Stimulated activated naive CD8-positive, alpha-beta T cell treated with anti-CD3 and anti-CD28 coated beads, Interleukin-15, amount 100 ng/mL, for 72 hours (primary cell): Measurements from ENCODE around the gene PHLDA3.

ENCODE experiments used
- ATAC-seq: fragments of 150-1000 bp; cut with Tn5 transposase; 2 replicates; pipeline ENCODE4 v1.10.0; 2021; ENCODE audit warnings: mild to moderate bottlenecking, moderate library complexity
- DNase-seq, 2 donors: peaks; one replicate each; pipeline ENCODE4 v3.0.0; 2021 to 2022
- H3K27ac Mint-ChIP-seq, 2 donors: one replicate each; pipeline ENCODE4 v1.8.0; 2022; ENCODE audit warnings: mild to moderate bottlenecking in 2 of 2, mixed read lengths in 2 of 2, moderate library complexity in 2 of 2
- H3K27me3 Mint-ChIP-seq: one replicate; pipeline ENCODE4 v1.8.0; 2022; ENCODE audit warnings: mixed read lengths
- H3K4me1 Mint-ChIP-seq: one replicate; pipeline ENCODE4 v1.8.0; 2022; ENCODE audit warnings: mild to moderate bottlenecking, mixed read lengths
- H3K4me3 Mint-ChIP-seq, 2 donors: one replicate each; pipeline ENCODE4 v1.8.0; 2022; ENCODE audit warnings: mild to moderate bottlenecking in 2 of 2, mixed read lengths in 2 of 2, moderate library complexity in 1 of 2
- H3K9me3 Mint-ChIP-seq, 2 donors: one replicate each; pipeline ENCODE4 v1.8.0; 2022; ENCODE audit warnings: mixed read lengths in 2 of 2

Gene PHLDA3

GRCh38 chr1:201445310-201445709, 23.7 kb downstream of the PHLDA3 start:
- DNase-seq (no peak), ATAC-seq (no peak)
- H3K4me3 Mint-ChIP-seq, result no peak overlapping the region
- no peaks in the 10 kb centered on the region for H3K9me3 Mint-ChIP-seq
- H3K4me1 Mint-ChIP-seq, result peaks cover 12% of the 10 kb centered on the region
- H3K27ac Mint-ChIP-seq, result no peak overlapping the region
- peaks cover 35% of the 10 kb centered on the region for H3K27me3 Mint-ChIP-seq

DNA sequence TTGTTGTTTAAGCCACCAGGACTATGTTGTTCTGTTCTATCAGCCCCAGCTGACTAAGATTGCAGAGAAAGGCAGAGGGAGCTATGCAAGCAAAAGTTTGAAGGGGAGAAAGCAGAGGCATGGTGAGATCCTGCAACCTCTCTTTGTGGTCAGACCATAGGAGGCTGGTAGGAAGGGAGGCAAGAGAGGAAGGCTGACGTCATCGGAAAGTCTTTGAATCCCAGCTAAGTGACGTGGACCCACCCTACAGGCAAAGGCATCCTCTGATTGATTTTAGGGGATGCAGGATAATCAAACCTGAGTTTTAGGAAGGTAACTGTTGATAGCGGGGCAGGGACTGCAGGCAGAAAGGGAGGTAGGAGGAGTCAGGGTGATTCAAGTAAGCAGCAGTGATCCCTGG, 24.2 kb downstream of the PHLDA3 start:
- peaks cover 12% of the 10 kb centered on the region for H3K4me1 Mint-ChIP-seq
- peaks cover 32% of the 10 kb centered on the region for H3K27me3 Mint-ChIP-seq
- no peak overlapping the region for H3K4me3 Mint-ChIP-seq
- ATAC-seq (no peak), DNase-seq (no peak)
- no peak overlapping the region for H3K27ac Mint-ChIP-seq
- H3K9me3 Mint-ChIP-seq, result no peaks in the 10 kb centered on the region

DNA sequence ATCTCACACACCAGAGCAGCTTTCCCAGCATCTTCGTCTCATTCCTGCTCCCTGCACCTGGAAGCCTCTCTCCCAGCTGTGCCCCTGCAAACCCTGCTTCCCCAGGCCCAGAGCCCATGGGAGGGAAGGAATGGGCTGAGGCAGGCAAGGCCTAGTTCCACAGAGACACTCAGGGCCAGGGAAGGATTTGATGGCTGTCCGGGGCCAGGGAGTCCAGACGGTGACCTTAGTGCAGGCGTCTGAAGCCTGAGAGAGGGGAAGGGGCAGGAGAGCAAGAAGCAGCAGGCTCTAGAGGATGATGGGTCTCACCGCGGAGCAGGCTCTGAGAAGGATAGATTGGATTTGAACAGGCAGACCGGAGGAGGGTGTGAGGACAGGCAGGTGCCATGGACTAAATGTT, 25.2 kb downstream of the PHLDA3 start:
- Mint-ChIP-seq H3K4me3 (no peak overlapping the region), H3K27me3 (peaks cover 29% of the 10 kb centered on the region), H3K9me3 (no peaks in the 10 kb centered on the region), H3K4me1 (peaks cover 12% of the 10 kb centered on the region), H3K27ac (no peak overlapping the region)
- DNase-seq (no peak), ATAC-seq (no peak)

DNA sequence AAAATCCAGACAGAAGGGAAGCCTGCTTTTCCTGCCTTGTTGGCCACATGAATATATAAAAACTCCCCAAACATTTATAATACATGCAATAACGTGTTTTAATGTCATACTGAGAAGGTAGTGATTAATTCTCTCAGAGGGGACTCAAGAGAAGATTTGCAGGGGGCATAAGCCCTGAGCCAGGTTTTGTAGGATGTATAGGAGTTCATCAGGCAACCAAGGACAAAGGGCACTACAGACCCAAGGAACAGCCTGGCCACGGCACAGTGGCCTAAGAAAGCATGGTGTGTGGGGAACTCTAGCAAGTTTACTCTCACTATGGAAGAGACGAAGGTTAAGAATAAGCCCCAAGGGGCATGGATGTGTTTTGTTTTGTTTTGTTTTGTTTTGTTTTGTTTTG, 32.0 kb downstream of the PHLDA3 start:
- no peak overlapping the region for H3K27ac Mint-ChIP-seq
- H3K4me3 Mint-ChIP-seq, result no peak overlapping the region
- H3K27me3 Mint-ChIP-seq, result peaks cover 40% of the 10 kb centered on the region
- H3K9me3 Mint-ChIP-seq, result no peaks in the 10 kb centered on the region
- ATAC-seq, result no peak
- peaks cover 8% of the 10 kb centered on the region for H3K4me1 Mint-ChIP-seq
- no peak for DNase-seq

GRCh38 chr1:201436393-201436792, 32.6 kb downstream of the PHLDA3 start:
- DNase-seq, result no peak
- Mint-ChIP-seq H3K9me3 (no peaks in the 10 kb centered on the region), H3K4me1 (peaks cover 8% of the 10 kb centered on the region), H3K27ac (no peak overlapping the region), H3K27me3 (peaks cover 41% of the 10 kb centered on the region), H3K4me3 (no peak overlapping the region)
- ATAC-seq, result no peak

GRCh38 chr1:201434266-201434665, 34.7 kb downstream of the PHLDA3 start:
- Mint-ChIP-seq H3K27ac (no peak overlapping the region), H3K9me3 (no peaks in the 10 kb centered on the region), H3K4me1 (peaks cover 8% of the 10 kb centered on the region), H3K4me3 (no peak overlapping the region), H3K27me3 (peaks cover 53% of the 10 kb centered on the region)
- ATAC-seq, result no peak
- no peak for DNase-seq

DNA sequence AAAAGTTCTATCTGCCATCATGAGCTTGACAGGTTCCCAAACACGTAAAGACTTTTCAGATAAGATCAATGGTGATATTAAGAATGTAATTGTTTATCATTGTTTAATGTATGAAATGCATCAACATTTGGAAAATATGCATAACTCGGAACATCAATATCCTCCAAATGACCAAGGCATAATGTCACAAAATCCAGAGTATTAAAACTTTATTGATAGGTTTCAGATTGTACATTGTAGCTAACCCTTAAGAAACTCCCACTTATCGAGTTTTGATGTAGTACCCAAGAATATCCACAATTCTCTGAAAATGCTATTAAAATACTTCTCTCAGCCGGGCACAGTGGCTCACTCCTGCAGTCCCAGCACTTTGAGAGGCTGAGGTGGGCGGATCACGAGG, 35.4 kb downstream of the PHLDA3 start:
- Mint-ChIP-seq H3K4me1 (peaks cover 8% of the 10 kb centered on the region), H3K4me3 (no peak overlapping the region), H3K9me3 (no peaks in the 10 kb centered on the region), H3K27me3 (peaks cover 52% of the 10 kb centered on the region), H3K27ac (no peak overlapping the region)
- DNase-seq (no peak), ATAC-seq (no peak)

- DNase-seq (no peak), ATAC-seq (no peak)
- no peaks in the 10 kb centered on the region for H3K9me3 Mint-ChIP-seq
- peaks cover 19% of the 10 kb centered on the region for H3K4me1 Mint-ChIP-seq
- no peak overlapping the region for H3K4me3 Mint-ChIP-seq
- H3K27ac Mint-ChIP-seq, result no peak overlapping the region
- H3K27me3 Mint-ChIP-seq, result peaks cover 31% of the 10 kb centered on the region
Observed at GRCh38 chr1:201430776-201431175, 38.2 kb downstream of the PHLDA3 start.

GRCh38 chr1:201429736-201430501, 39.1 kb downstream of the PHLDA3 start:
- Mint-ChIP-seq H3K27me3 (peaks cover 28% of the 10 kb centered on the region), H3K4me3 (no peak overlapping the region), H3K27ac (no peak overlapping the region), H3K4me1 (peaks cover 14% of the 10 kb centered on the region), H3K9me3 (no peaks in the 10 kb centered on the region)
- no peak for DNase-seq
- ATAC-seq, result no peak

GRCh38 chr1:201427963-201428362, 41.0 kb downstream of the PHLDA3 start:
- H3K27ac Mint-ChIP-seq, result peak overlapping the region in 1 of 2 donors; percentile 77
- H3K4me1 Mint-ChIP-seq, result peaks cover 14% of the 10 kb centered on the region
- DNase-seq (no peak), ATAC-seq (no peak)
- H3K27me3 Mint-ChIP-seq, result peaks cover 28% of the 10 kb centered on the region
- no peaks in the 10 kb centered on the region for H3K9me3 Mint-ChIP-seq
- no peak overlapping the region for H3K4me3 Mint-ChIP-seq

DNA sequence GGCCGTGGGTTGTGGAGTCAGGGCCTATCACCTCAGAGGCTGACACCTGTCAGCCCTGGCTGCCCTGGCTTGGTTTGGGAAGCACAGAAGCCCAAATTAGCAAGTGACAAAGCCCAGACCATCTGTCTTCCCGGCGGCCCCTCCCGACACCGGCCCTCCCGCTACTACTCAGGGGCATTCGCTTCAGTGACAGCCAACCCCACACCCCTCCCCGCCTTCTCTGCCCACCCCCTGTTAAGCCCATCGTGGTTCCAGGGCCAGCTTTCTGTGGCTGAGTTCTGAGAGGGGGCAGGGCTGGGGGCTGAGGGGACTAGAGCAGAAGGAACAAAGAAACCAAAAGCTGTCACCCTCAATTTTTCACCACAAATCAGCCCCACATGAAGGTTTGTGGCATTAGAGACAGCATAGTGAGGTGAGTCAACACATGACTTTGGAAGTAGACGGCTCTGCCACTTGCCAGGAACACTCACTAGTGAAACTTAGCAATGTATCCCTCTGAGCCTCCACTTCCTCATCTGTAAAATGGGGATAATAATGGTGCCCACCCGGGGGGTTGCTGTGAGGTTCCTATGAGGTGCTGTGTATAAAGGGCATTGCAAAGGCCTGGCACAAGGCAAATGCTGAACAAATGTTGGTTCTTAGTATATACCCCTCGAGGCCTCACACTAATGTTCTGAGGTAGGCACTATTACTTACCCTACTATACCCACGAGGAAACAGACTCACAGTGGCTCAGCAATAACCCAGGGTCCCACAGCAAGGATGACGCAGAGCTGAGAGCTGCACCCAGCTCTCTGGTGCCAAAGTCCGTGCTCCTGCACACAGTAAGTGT, 42.3 kb downstream of the PHLDA3 start:
- H3K4me3 Mint-ChIP-seq, result no peak overlapping the region
- no peaks in the 10 kb centered on the region for H3K9me3 Mint-ChIP-seq
- peak; percentile 80 for ATAC-seq
- peak in 1 of 2 donors; percentile 30 for DNase-seq
- H3K27me3 Mint-ChIP-seq, result peaks cover 33% of the 10 kb centered on the region
- no peak overlapping the region for H3K27ac Mint-ChIP-seq
- H3K4me1 Mint-ChIP-seq, result peaks cover 14% of the 10 kb centered on the region

- no peak for DNase-seq
- Mint-ChIP-seq H3K4me3 (no peak overlapping the region), H3K9me3 (no peaks in the 10 kb centered on the region), H3K27ac (no peak overlapping the region), H3K4me1 (peaks cover 14% of the 10 kb centered on the region), H3K27me3 (peaks cover 17% of the 10 kb centered on the region)
- ATAC-seq, result no peak
Observed at GRCh38 chr1:201424146-201424545, 44.8 kb downstream of the PHLDA3 start.

DNA sequence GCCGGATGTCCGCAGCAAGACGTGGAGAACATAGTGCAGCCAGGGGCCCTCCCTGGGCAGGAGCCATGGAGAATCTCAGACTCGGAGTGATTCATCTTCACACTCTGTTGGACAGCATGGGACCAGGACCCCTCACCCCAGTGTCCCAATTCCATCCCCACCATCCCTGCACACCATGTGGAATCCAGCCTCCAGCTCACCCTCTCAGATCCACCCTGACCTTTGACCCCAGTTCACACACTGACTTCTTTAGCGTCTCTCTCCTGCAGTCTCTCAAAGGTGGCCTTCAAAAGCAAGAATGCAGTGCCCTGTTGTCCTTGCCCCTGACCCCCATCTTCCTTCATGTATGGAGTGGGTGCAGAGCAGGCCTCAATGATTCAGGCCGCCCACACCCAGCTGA, 45.3 kb downstream of the PHLDA3 start:
- no peak overlapping the region for H3K4me3 Mint-ChIP-seq
- H3K4me1 Mint-ChIP-seq, result peaks cover 14% of the 10 kb centered on the region
- H3K27me3 Mint-ChIP-seq, result peaks cover 22% of the 10 kb centered on the region
- no peaks in the 10 kb centered on the region for H3K9me3 Mint-ChIP-seq
- DNase-seq, result no peak
- no peak overlapping the region for H3K27ac Mint-ChIP-seq
- no peak for ATAC-seq

DNA sequence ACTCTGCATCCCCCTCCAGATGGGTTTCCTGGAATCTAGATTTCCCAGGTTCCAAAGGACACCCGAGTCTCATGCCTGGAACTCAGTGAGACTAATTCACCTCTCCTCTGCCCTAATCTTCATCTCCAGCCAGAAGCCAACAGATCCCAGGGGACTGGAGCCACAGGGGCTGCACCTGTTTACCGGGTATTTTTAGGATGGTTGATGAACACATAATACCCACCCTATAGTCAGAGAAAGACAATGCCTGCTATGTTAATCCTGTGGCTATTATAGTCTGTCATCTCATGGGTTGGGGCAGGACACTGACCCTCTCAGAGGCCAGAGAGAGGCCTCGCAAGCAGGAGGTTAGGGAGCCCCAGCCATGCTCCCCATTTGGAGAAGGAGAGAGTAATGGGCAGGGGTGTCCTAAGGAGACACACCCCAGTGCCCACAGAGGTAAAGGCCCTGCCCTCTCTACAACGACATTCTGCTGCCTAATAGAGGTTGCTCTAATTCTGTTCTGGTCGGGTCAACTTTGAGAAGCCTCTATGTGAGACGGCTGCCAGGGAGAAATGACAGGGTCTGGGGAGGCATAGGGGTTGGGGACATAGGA, 46.5 kb downstream of the PHLDA3 start:
- peaks cover 14% of the 10 kb centered on the region for H3K4me1 Mint-ChIP-seq
- peaks cover 22% of the 10 kb centered on the region for H3K27me3 Mint-ChIP-seq
- H3K9me3 Mint-ChIP-seq, result no peaks in the 10 kb centered on the region

DNA sequence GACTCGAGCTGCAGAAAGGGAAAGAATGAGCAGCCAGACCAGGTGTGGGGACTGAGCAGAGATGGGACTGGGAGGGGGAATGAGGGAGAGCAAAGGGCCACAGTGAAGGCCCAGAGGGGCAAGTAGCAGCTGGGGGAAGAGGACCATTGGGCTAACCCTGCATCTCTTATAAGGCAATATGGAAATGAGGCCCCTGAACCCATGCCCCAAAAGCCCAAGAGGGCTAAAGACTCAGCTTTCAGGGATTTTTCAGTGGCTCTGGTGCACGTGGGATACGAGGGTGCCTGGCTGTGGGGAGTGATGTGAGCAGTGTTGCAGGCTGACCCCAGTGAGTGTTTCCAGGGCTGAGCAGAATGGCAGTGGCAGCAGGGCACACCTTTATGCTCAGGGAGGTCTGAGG, 47.0 kb downstream of the PHLDA3 start:
- no peak for ATAC-seq
- Mint-ChIP-seq H3K27me3 (peaks cover 22% of the 10 kb centered on the region), H3K9me3 (no peaks in the 10 kb centered on the region), H3K27ac (no peak overlapping the region), H3K4me3 (no peak overlapping the region), H3K4me1 (peaks cover 12% of the 10 kb centered on the region)
- no peak for DNase-seq

More for the DNA sequence above, 46.5 kb downstream of the PHLDA3 start:
- Mint-ChIP-seq H3K4me3 (no peak overlapping the region), H3K27ac (no peak overlapping the region)
- ATAC-seq (no peak), DNase-seq (no peak)

GRCh38 chr1:201421041-201421440, 47.9 kb downstream of the PHLDA3 start:
- no peak overlapping the region for H3K4me3 Mint-ChIP-seq
- H3K4me1 Mint-ChIP-seq, result peaks cover 2% of the 10 kb centered on the region
- DNase-seq (no peak), ATAC-seq (no peak)
- no peaks in the 10 kb centered on the region for H3K9me3 Mint-ChIP-seq
- H3K27me3 Mint-ChIP-seq, result peaks cover 25% of the 10 kb centered on the region
- no peak overlapping the region for H3K27ac Mint-ChIP-seq
